H1 (cell line): ENCODE measurements around the gene ELAVL1. TPM values are rescaled to one million over a fixed set of nuclear protein-coding genes. Genes with fewer than 3 reads are reported as not detected.

ENCODE experiments used
- CBX8 ChIP-seq: fragments of 300-800, 300-1000 bp; sonication (generic); IDR thresholded peaks from 2 replicates; pipeline ENCODE4 v1.7.1; 2016; ENCODE audit warnings: low read depth, low read length, borderline replicate concordance
- HDAC6 ChIP-seq: IDR thresholded peaks from one replicate; pipeline ENCODE4 v1.7.1; 2012; ENCODE audit warnings: low read depth, mild to moderate bottlenecking, inconsistent platforms, low read length, moderate library complexity
- POLR2A ChIP-seq, 2 experiments: IDR thresholded peaks; 1 replicate in 1 of 2; 2 replicates in 1 of 2; pipeline ENCODE4 v1.6.1; 2011; ENCODE audit warnings: low read depth in 2 of 2, low read length in 2 of 2, mild to moderate bottlenecking in 2 of 2; ENCODE audit errors: control extremely low read depth in 1 of 2
- SAP30 ChIP-seq: fragments of 300-600 bp; sonication (generic); IDR thresholded peaks from 2 replicates; pipeline ENCODE4 v1.7.1; 2012; ENCODE audit warnings: low read length, moderate library complexity, mild to moderate bottlenecking, inconsistent platforms; ENCODE audit not compliant: insufficient read depth, insufficient replicate concordance
- SP1 ChIP-seq: IDR thresholded peaks from 2 replicates; pipeline ENCODE4 v1.6.1; 2011; ENCODE audit warnings: low read depth, low read length
- SP2 ChIP-seq: IDR thresholded peaks from 2 replicates; pipeline ENCODE4 v1.6.1; 2012; ENCODE audit warnings: mild to moderate bottlenecking, low read length, inconsistent platforms
- SUZ12 ChIP-seq: fragments of 200-600 bp; sonication (generic); IDR thresholded peaks from 2 replicates; pipeline ENCODE4 v1.6.1; 2012; ENCODE audit warnings: mild to moderate bottlenecking, inconsistent platforms, low read length, moderate library complexity, mixed read lengths
- polyA plus RNA-seq, 7 experiments: library from polyadenylated mRNA; depleted of rRNA in 3 of 7; stranded (reverse) in 5 of 7; unstranded in 2 of 7; fragments of >200 nt in 5 of 7; fragments of 200-250 nt in 2 of 7; gene quantifications; 1 replicate in 5 of 7; 2 replicates in 1 of 7; 4 replicates in 1 of 7; pipeline versions ENCODE4 v1.2.1 to v1.2.3, GENCODE V29; 2011 to 2013; ENCODE audit warnings: missing spikeins in 2 of 7, mixed read lengths in 2 of 7
- total RNA-seq: library from RNA; stranded (reverse); fragmentation: NEBNext Ultra II Directional; extraction: Animal tissue kit (Norgen Biotek cat#: 25700); gene quantifications from 2 replicates; pipeline ENCODE4 v1.2.1, GENCODE V29; 2021
- TF ChIP-seq, protein P1 (sequence below): IDR thresholded peaks from 2 replicates; pipeline ENCODE4 v1.6.1; 2011; ENCODE audit warnings: low read depth, mild to moderate bottlenecking, low read length; ENCODE audit not compliant: insufficient read depth
- TF ChIP-seq, protein P2 (sequence below): IDR thresholded peaks from 2 replicates; pipeline ENCODE4 v1.6.1; 2012; ENCODE audit warnings: inconsistent platforms

ELAVL1 gene
- total and polyA plus RNA-seq, 2 of the 8 experiments (the other 6 are each of a cell fraction or from before 2014, with no cell fraction given), result 56.7 to 163 TPM

DNA sequence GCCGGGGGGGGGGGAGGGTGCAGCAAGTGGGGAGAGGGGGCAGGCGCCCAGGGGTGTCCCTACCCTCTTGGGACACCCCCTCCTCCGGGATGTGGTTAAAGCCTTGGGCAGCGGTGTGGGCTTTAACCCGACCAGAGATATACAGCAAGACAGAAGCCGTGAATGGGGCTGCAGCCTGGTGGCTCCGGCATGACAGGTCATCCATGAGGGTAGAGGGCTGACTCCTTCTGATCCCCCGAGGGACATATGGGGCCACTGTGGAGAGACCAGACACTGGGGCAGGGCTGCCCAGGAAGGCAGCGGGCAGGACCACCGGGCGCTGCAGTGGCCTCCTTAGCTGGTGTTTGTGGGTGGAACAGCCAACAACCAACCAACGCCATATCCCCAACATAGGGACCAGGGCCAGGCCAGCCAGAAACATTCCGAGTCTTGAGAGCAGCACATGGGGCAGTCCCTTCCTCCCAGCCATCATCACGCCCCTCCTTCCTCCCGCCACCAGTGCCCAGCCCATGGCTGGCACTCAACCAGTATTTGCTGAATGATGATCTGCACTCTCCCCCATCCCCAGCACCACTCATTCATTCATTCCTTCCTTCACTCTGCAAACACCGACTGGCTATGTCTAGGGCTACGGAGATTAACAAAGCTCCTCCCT, 18.2 kb downstream of the ELAVL1 start (continued):
- no peak for TF ChIP-seq SUZ12
- no peak for TF ChIP-seq SP2
- TF ChIP-seq SP1, result no peak
- TF ChIP-seq SAP30, result no peak
- no peak for TF ChIP-seq HDAC6
- TF ChIP-seq POLR2A (IDR thresholded peaks at IDR 0.05; ENCODE audit: control extremely low read depth in 1 of 2, low read depth in 2 of 2, low read length in 2 of 2), result no peak
- TF ChIP-seq, protein P1, sequence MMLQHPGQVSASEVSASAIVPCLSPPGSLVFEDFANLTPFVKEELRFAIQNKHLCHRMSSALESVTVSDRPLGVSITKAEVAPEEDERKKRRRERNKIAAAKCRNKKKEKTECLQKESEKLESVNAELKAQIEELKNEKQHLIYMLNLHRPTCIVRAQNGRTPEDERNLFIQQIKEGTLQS, result no peak
- no peak for TF ChIP-seq CBX8
- TF ChIP-seq, protein P2, sequence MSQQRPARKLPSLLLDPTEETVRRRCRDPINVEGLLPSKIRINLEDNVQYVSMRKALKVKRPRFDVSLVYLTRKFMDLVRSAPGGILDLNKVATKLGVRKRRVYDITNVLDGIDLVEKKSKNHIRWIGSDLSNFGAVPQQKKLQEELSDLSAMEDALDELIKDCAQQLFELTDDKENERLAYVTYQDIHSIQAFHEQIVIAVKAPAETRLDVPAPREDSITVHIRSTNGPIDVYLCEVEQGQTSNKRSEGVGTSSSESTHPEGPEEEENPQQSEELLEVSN, result no peak
